ENCODE measurements around the gene PRICKLE4. TPM values are rescaled to one million over a fixed set of nuclear protein-coding genes. Genes with fewer than 3 reads are reported as not detected.
"Not testable (repeated sequence)": the region's sequence is repeated elsewhere in the genome, so short reads cannot be mapped to it uniquely, and the experiment has no call there.

Gene PRICKLE4
- total RNA-seq, 1 donor from 2014 or later: 0.41 TPM

- DNase-seq (ENCODE audit: low spot score in 2 of 2) (no peak), FAIRE-seq (no peak)
These were observed 37.0 kb upstream of the PRICKLE4 start for GRCh38 chr6:41743406-41744235.

- FAIRE-seq (no peak), DNase-seq (ENCODE audit: low spot score in 2 of 2) (no peak)
These were observed 36.3 kb upstream of the PRICKLE4 start for GRCh38 chr6:41744236-41744787.

DNA sequence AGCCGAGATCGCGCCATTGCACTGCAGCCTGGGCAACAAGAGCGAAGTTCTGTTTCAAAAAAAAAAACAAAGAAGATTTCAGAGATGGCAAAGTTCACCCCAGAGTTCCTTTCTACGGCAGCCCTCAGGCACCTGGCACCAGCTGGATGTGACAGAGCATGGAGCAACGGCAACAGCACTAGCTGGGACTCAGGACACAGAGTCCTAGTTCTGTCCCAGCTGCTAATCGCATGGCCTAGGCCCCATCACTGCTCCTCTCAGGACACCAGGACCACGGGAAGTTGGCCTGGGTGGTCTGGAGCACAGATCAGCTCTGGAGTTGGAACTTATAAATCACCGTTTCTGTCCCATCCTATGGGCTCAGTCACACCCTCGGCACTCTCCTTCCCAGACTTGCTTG lies 34.5 kb upstream of the PRICKLE4 start:
- DNase-seq (ENCODE audit: low spot score in 2 of 2) (no peak), FAIRE-seq (no peak)

DNA sequence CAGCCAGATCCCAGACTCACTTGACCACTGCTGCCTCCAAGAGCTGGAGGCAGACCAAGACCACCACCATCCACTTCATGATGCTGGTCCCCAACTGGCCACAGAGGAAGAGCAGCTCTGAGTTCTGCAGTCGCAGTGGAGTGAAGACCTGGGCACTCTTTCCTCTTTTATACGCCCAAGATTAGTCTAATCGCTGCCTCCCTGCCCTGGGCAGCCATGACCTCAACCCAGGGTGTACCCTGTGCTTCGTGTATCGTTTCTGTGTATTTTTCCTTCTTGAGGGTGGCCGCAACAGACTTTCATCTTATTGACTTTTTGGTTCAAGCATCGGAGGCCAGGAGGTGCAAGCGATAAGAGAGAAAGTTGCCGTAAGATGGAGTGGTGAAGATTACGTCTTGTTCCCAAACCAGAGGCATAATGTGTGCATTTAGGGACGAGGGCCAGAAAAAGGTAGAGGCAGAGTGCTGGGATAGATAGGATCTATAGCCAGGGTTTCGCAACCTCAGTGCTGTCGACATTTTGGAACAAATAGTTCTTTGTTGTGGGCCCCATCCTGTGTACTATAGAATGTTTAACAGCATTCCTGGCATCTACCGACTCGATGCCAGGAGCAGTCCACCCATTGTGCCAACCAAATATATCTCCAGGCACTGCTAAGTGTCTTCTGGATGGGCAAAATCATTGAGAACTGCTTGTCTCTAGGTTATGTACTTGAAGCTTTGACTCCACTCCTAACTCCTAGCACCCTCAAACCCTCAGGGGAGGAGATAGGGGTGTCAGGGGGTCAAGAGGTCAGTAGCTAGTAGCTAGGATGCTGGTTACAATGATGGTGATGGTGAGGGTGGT lies 33.1 kb upstream of the PRICKLE4 start, which contains the start of gene PGC:
Gene PGC (minus strand): TSS at position 142 of the 846 bp plus-strand sequence. CDS start 63 bp downstream, at position 79.
- FAIRE-seq: no peak
- no peak for DNase-seq (ENCODE audit: low spot score in 2 of 2)

- DNase-seq (ENCODE audit: low spot score in 2 of 2) (no peak), FAIRE-seq (no peak)
These were observed 32.5 kb upstream of the PRICKLE4 start for GRCh38 chr6:41748102-41748477.

DNA sequence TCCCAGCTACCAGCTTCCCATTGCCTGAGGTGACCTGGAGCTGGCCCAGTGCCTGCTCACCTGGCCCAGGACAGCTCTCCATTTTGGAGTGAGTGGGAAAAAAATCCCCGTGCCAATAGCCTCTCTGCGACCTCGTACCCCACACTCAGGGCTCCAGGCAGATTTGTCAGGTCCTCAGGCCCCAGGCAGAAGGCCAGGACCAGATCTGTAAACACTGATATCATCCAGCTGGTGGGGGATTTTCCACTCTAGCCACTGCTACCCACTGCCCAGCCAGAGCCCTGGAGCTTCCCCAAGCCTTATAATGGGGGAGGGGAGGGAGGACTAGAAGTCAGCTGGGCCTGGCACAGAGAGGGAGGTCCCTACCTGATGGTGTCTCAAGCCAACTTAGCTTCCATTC lies 32.0 kb upstream of the PRICKLE4 start:
- DNase-seq (ENCODE audit: low spot score in 2 of 2) (no peak), FAIRE-seq (no peak)

- DNase-seq (ENCODE audit: low spot score in 2 of 2) (no peak), FAIRE-seq (no peak)
These were observed 30.2 kb upstream of the PRICKLE4 start for GRCh38 chr6:41750374-41750773.

GRCh38 chr6:41755895-41756294 lies 24.7 kb upstream of the PRICKLE4 start:
- FAIRE-seq (no peak), DNase-seq (ENCODE audit: low spot score in 2 of 2) (no peak)

- no peak for DNase-seq (ENCODE audit: low spot score in 2 of 2)
- no peak for FAIRE-seq
These were observed 24.2 kb upstream of the PRICKLE4 start for GRCh38 chr6:41756354-41756753.

DNA sequence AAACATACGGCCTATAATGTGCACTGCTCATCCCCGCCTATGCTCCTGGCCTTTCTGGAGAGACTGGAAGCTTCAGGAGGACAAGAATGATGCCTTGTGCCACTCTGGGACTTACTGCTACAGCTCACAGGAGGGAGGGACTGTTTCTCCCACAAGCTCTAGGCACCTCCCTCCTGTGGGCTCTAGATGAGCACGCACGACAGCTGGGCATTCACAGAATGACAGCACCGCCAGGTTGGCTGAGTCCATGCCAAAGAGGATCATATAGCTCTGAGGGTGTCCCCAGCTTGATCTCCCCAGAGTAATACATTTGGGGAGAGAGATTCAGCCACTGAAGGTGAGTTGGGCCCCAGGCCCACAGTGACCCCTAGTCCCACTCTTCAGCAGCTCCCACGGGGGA lies 23.3 kb upstream of the PRICKLE4 start:
- no peak for FAIRE-seq
- DNase-seq (ENCODE audit: low spot score in 2 of 2): no peak

DNA sequence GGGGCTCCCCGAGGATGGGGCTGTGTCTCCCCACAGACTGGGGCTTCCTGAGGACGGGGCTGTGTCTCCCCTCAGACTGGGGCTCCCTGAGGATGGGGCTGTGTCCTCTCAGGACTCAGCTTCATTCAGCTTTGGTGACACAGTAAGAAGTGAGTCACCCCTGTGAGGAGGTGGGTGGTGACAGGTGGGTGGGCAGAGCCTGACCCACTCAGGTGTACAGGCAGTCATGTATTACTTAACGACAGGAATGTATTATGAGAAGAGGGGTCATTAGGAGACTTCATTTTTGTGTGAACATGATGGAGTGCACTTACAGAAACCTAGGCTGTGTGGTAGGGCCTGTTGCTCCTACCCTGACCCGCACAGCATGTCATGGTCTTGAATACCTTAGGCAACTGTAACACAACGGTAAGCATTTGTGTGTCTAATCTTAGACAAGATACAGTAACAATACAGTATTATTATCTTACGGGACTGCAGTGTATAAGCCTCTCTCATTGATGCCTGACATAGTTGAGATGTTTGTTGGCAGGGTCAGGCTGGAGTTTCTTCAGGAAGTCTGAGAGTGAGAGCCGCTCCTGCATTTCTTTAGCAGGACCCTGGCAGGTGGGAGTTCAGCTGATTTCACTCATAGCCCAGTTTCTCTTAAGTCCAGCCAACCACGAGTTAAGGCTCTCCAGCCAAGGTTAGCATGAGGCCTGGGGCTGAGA lies 22.5 kb upstream of the PRICKLE4 start:
- DNase-seq (ENCODE audit: low spot score in 2 of 2) (no peak), FAIRE-seq (no peak)

- DNase-seq (ENCODE audit: low spot score in 2 of 2) (no peak), FAIRE-seq (no peak)
These were observed 21.9 kb upstream of the PRICKLE4 start for GRCh38 chr6:41758641-41759035.

GRCh38 chr6:41759106-41759904 lies 21.3 kb upstream of the PRICKLE4 start:
- DNase-seq (ENCODE audit: low spot score in 2 of 2) (no peak), FAIRE-seq (no peak)

- DNase-seq (ENCODE audit: low spot score in 2 of 2) (no peak), FAIRE-seq (no peak)
These were observed 20.5 kb upstream of the PRICKLE4 start for GRCh38 chr6:41759905-41760579.

DNA sequence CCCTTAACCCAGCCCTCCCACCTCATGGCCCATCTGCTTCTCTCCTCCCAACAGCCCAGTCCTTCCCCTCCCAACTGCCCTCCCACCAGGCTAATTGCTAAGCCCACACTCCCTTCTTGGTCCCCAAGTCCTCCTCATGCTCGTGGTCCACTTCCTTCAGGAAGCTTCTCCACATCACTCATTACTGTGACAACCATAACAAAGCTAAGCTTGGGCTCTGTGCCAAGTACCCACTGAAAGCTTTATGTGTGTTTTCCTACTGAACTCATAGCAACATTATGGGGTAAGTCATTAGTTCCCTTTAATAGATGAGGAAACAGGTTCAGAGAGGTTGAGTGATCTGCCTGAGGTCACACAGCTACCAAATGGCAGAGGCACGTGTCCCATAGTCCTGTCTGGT lies 17.1 kb upstream of the PRICKLE4 start:
- FAIRE-seq (no peak), DNase-seq (ENCODE audit: low spot score in 2 of 2) (no peak)

GRCh38 chr6:41766043-41766664 lies 14.4 kb upstream of the PRICKLE4 start:
- FAIRE-seq; DNase-seq (ENCODE audit: low spot score in 2 of 2): not testable (repeated sequence)

DNA sequence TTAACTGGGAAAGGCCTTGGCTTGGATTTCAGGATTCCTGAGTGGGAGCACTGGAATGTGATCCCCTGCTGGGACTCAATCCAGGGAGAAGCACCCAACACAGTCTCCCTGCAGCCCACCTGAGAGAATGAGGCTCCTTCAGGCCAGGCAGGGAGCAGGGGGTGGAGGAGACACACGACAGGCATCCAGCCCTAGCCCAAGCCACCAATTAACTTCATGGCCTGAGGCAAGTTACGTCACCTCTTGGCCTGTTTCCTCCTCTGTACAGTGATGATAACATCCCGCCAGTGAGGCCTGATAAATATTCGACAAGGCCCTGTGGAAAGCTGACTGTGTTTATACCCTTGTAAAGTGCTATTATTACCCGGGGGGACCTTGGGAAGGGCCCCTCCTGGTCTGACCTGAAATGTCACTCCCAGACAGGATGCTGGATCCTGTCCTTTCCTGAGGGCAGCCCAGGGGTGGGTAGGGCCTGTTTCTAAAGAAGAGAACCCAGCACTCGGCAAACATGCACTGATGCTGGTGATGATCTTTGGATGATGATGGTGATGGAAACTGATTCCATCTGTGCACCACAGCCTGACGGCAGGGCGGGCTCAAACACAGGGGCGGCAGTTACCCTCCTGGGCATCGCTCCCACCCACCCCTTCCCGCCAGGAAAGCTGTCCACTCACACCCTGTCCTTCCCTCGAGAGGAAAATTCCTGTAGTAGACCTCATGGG lies 13.3 kb upstream of the PRICKLE4 start:
- DNase-seq (ENCODE audit: low spot score in 2 of 2): no peak
- FAIRE-seq: no peak

Measured in frontal cortex (tissue), 4 donors.